GM10266 (cell line): ENCODE results near the gene PTPRD.

Experiments used
- DNase-seq: peaks from one replicate; pipeline ENCODE4 v3.0.0; 2012; ENCODE audit errors: extremely low spot score
- CTCF ChIP-seq: IDR thresholded peaks from 2 replicates; pipeline ENCODE4 v1.5.1; 2012; ENCODE audit warnings: mild to moderate bottlenecking, low read depth; ENCODE audit not compliant: control insufficient read depth, insufficient read depth; ENCODE audit errors: missing control alignments

The PTPRD gene

GRCh38 chr9:9771314-9771713 lies 841.5 kb downstream of the PTPRD start:
- no peak for DNase-seq
- no peak for TF ChIP-seq CTCF

DNA sequence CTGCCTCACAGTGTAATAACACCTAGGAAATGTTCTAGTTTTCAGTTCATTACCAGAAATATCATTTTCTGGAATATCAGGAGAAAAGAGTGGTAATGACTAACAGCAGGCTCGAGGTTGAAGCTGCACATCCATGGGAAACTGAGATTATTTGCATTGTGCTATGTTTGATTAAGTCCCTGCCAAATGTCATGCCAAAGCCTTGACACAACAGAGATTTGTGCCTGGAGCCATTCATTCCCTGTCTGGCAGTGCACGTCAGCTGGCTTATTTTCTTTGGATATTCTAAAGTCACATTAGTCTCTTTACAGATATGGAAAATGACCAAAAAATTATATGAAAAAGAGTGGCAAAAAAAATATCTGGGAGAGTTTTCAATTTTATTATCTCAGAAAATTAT lies 848.0 kb downstream of the PTPRD start:
- DNase-seq, result no peak

GRCh38 chr9:9754186-9754585 lies 858.6 kb downstream of the PTPRD start:
- no peak for TF ChIP-seq CTCF
- DNase-seq, result no peak

More for the DNA sequence above, 848.0 kb downstream of the PTPRD start:
- TF ChIP-seq CTCF, result no peak

DNA sequence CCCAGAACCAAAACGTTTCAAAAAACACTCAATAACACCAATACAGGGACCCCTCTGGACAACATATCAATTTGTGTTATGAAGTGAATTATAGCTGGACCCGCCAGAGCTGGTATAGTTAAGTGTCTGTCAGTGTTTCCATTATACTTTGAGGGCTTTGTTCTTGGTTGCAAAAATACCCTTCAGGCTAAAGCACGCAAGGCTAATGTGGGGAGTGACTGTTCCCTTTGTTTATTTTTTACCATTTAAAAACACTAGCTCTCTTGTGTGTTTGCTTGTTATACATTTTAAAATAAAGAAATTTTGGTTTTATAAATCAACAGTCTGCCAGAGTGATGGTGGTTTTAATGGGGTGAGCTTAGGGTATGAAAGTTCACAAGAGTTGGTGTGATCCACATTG lies 859.5 kb downstream of the PTPRD start:
- TF ChIP-seq CTCF, result no peak
- no peak for DNase-seq

GRCh38 chr9:9752722-9753121 lies 860.1 kb downstream of the PTPRD start:
- DNase-seq, result no peak
- no peak for TF ChIP-seq CTCF

GRCh38 chr9:9751996-9752395 lies 860.8 kb downstream of the PTPRD start:
- no peak for DNase-seq
- no peak for TF ChIP-seq CTCF

- DNase-seq, result no peak
- TF ChIP-seq CTCF, result no peak
Observed at GRCh38 chr9:9750719-9751118, 862.1 kb downstream of the PTPRD start.

DNA sequence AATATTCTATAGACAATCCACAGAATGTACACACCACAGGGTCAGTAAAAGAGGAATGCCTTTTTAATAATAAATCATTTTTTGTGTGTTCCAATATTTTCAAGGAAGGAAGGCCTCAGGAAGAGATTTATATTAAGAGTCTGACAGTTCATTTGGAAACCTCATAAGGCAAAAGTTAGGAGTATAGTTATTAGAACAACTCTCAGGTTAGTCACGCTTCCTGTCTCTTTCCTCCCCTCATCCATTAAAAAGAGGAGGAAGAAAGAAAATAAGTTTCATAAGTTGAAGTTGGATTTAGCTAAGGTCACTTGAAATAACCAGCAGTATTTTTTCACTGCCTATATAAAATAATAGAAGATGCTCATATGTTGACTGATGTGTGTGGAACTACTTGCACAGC lies 863.2 kb downstream of the PTPRD start:
- no peak for DNase-seq
- no peak for TF ChIP-seq CTCF
